ENCODE results near the gene EARS2. TPM values are rescaled to one million over a fixed set of nuclear protein-coding genes. Genes with fewer than 3 reads are reported as not detected.

Gene EARS2
- total and polyA plus RNA-seq, 2 of the 8 experiments (the other 6 are each of a cell fraction or from before 2014, with no cell fraction given): 47.8 to 111 TPM

GRCh38 chr16:23512168-23512695 is 44.9 kb downstream of the EARS2 start:
- H3K27ac ChIP-seq (ENCODE audit: low read depth, low read length): no peak overlapping the region
- FAIRE-seq: no peak

More at GRCh38 chr16:23512168-23512695, 44.9 kb downstream of the EARS2 start:
- no peak overlapping the region for H4K8ac ChIP-seq (ENCODE audit: extremely low read depth, insufficient read depth, low read length)
- no peak overlapping the region for H4K5ac ChIP-seq (ENCODE audit: insufficient read length, low read depth, low read length)
- peaks cover 10% of the 10 kb centered on the region for H3K23me2 ChIP-seq (ENCODE audit: low read depth, low read length)
- H3K56ac ChIP-seq (replicated peaks; ENCODE audit: insufficient read length, low read depth, low read length): no peak overlapping the region
- peaks cover 21 to 26% of the 10 kb centered on the region in 2 experiments for H3K79me2 ChIP-seq (ENCODE audit: control insufficient read depth in 1 of 2, insufficient read depth in 2 of 2, low read length in 2 of 2)
- no peak overlapping the region for H3K18ac ChIP-seq (ENCODE audit: extremely low read depth, low read length)
- ChIA-PET CTCF (ENCODE audit: partially characterized antibody) (no interaction called here), POLR2A (ENCODE audit: partially characterized antibody) (interaction anchor here (0.7 to 6.9 kb wide), 4 partner anchors 10 to 59 kb away, joined by 3 to 63 read pairs (median 10); no protein-coding TSS in a partner anchor)
- H2BK5ac ChIP-seq (ENCODE audit: low read depth, low read length): no peak overlapping the region
- H2BK15ac ChIP-seq (ENCODE audit: low read length): no peak overlapping the region
- H4K20me1 ChIP-seq (replicated peaks in 1 of 2; ENCODE audit: control insufficient read depth in 1 of 2, insufficient read depth in 2 of 2, low read length in 2 of 2): peaks cover 5 to 13% of the 10 kb centered on the region in 2 experiments
- H3K9ac ChIP-seq (replicated peaks in 1 of 4; ENCODE audit: extremely low read depth in 1 of 4, low read depth in 3 of 4, low read length in 3 of 4): no peak overlapping the region
- H2BK20ac ChIP-seq (ENCODE audit: low read length): no peak overlapping the region
- TF ChIP-seq RXRA (IDR thresholded peaks at IDR 0.05; ENCODE audit: insufficient read depth, low read depth, low read length) (no peak), FOSL1 (IDR thresholded peaks at IDR 0.05; ENCODE audit: insufficient read depth, low read depth, low read length) (no peak), POLR2A (IDR thresholded peaks at IDR 0.05; ENCODE audit: control extremely low read depth in 1 of 2, low read depth in 2 of 2, low read length in 2 of 2) (no peak), HDAC2 (IDR thresholded peaks at IDR 0.05; ENCODE audit: borderline replicate concordance in 1 of 2, low read depth in 2 of 2, low read length in 2 of 2) (no peak), RBBP5 (IDR thresholded peaks at IDR 0.05; ENCODE audit: borderline replicate concordance, low read depth, low read length) (no peak), SP2 (IDR thresholded peaks at IDR 0.05; ENCODE audit: low read length) (no peak), NANOG (IDR thresholded peaks at IDR 0.05; ENCODE audit: insufficient read depth, low read depth, low read length, poor library complexity, severe bottlenecking) (no peak), TCF12 (IDR thresholded peaks at IDR 0.05; ENCODE audit: low read depth, low read length) (no peak), YY1 (IDR thresholded peaks at IDR 0.05; ENCODE audit: low read depth, low read length) (no peak), TEAD4 (IDR thresholded peaks at IDR 0.05; ENCODE audit: low read depth, low read length) (no peak)
- no peak overlapping the region for H3K4me2 ChIP-seq (ENCODE audit: insufficient read depth in 1 of 2, low read depth in 2 of 2, low read length in 2 of 2)
- peaks cover 0 to 6% (median 1%) of the 10 kb centered on the region in 4 experiments; a peak in 1 of 8 replicates for H3K36me3 ChIP-seq (ENCODE audit: control insufficient read depth in 2 of 4, insufficient read depth in 4 of 4, low read length in 3 of 4)
- peaks cover 4% of the 10 kb centered on the region; the same call in 1 of the 2 replicates for H3K79me1 ChIP-seq (ENCODE audit: low read depth, low read length)
- H3K9me3 ChIP-seq (ENCODE audit: insufficient read depth in 2 of 2, low read depth in 1 of 2, low read length in 1 of 2): no peaks in the 10 kb centered on the region
- H3K4me3 ChIP-seq (ENCODE audit: extremely low read depth in 1 of 4, insufficient read depth in 2 of 4, low read depth in 3 of 4, low read length in 4 of 4): no peak overlapping the region
- no peak overlapping the region for H3K14ac ChIP-seq (ENCODE audit: insufficient read length)
- H2AFZ ChIP-seq (ENCODE audit: low read length): no peak overlapping the region
- WGBS, 2 experiments (ENCODE audit: extremely low coverage in 1 of 2, insufficient coverage in 1 of 2, insufficient read length in 1 of 2, insufficient replicate concordance in 2 of 2, low coverage in 1 of 2, low lambda C conversion rate in 2 of 2, missing lambda C conversion rate in 1 of 2): 91% methylated on average over 4 of the region's 4 CpGs; no CpG with 5 or more reads in 1 of the 2 experiments
- H3K27me3 ChIP-seq (replicated peaks in 1 of 4; ENCODE audit: control insufficient read depth in 3 of 4, extremely low read depth in 1 of 4, insufficient read depth in 3 of 4, low read length in 3 of 4): no peaks in the 10 kb centered on the region
- H2BK120ac ChIP-seq (replicated peaks; ENCODE audit: low read depth, low read length): no peak overlapping the region
- H3K23ac ChIP-seq (ENCODE audit: insufficient read length): no peak overlapping the region
- H2BK12ac ChIP-seq (ENCODE audit: low read depth, low read length): no peak overlapping the region
- no peak overlapping the region for H3K4ac ChIP-seq (replicated peaks; ENCODE audit: insufficient read length, low read depth, low read length)
- H2AK5ac ChIP-seq (ENCODE audit: low read depth, low read length): no peak overlapping the region
- peaks cover 0 to 3% (median 0%) of the 10 kb centered on the region in 4 experiments; a peak in 3 of 7 replicates for H3K4me1 ChIP-seq (replicated peaks in 1 of 4; ENCODE audit: control insufficient read depth in 3 of 4, insufficient read depth in 4 of 4, low read length in 3 of 4)
- no peak overlapping the region for H4K91ac ChIP-seq (replicated peaks; ENCODE audit: insufficient read length, low read length)
- no peak for DNase-seq (ENCODE audit: low read depth in 1 of 2, low spot score in 2 of 2)
